Measurements from ENCODE around the gene TRPM1.

TRPM1 gene

GRCh38 chr15:31102039-31102321, 455 bp upstream of the TRPM1 start:
- H3K4me3 ChIP-seq (ENCODE audit: low read depth, low read length), result no peak overlapping the region
- no peak for TF ChIP-seq CTCF (IDR thresholded peaks at IDR 0.05; ENCODE audit: low read depth, low read length)

- no peak overlapping the region for H3K4me3 ChIP-seq (ENCODE audit: low read depth, low read length)
- no peak for TF ChIP-seq CTCF (IDR thresholded peaks at IDR 0.05; ENCODE audit: low read depth, low read length)
Observed at GRCh38 chr15:31100738-31101137, 787 bp downstream of the TRPM1 start.

DNA sequence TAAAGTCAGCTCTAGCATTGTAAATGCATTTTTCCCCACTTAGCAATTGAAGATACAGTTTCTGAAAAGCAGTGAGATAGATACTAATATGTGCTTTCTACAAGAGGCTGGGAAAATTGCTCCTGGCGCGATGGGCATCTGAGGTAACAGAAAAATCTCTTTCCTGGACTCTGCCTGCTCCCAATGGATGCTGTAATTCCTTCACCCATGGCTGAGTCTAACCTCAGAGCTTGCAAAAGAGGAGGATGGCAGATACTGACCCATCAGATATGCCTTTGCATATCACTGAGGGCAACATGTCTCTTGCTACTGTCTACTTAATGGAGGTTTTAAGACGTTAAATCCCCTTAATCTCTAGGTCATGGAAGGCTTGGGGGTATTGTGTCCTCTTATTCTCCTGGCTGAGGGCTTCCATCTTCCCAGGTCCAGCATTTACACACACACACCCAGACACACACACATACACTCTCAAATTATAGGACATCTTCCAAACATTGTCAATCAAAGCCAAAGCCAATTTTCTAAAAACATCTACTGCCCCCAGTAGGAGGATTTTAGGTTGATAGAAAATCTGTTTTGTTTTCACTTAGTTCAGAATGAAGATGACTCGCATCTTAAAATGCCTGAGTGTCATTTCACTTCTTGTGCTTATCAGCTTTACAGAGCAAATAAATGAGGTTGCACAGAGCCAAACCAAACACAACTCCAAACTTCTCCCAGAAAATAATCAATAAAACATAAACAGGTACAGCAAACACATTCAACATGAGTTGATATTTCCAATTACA, 2.4 kb downstream of the TRPM1 start:
- no peak overlapping the region for H3K4me3 ChIP-seq (ENCODE audit: low read depth, low read length)
- no peak for TF ChIP-seq CTCF (IDR thresholded peaks at IDR 0.05; ENCODE audit: low read depth, low read length)

DNA sequence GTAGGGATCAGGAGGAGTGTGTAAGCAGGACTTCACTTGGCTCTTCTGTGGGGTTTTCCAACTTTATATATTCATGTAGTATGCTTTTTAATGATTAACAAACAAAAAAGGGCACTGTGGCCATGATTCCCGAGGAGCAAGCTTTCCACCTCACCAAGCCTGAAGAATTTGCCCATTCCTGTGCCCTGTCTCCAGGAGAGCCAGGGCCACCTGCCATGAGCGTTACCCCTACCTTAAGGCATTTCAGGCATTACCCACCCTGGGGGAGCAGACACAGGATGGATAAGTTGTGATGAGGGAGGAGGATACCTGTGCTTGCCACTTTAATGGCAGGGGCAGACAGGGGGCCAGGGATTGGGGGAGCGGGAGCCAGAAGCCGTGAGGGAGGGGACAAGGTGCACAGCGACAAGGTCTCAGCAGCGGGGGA, 3.0 kb downstream of the TRPM1 start:
- no peak overlapping the region for H3K4me3 ChIP-seq (ENCODE audit: low read depth, low read length)
- TF ChIP-seq CTCF (IDR thresholded peaks at IDR 0.05; ENCODE audit: low read depth, low read length), result no peak

GRCh38 chr15:31096563-31096962, 5.0 kb downstream of the TRPM1 start:
- TF ChIP-seq CTCF (IDR thresholded peaks at IDR 0.05; ENCODE audit: low read depth, low read length), result no peak
- no peak overlapping the region for H3K4me3 ChIP-seq (ENCODE audit: low read depth, low read length)

GRCh38 chr15:31091481-31091880, 10.0 kb downstream of the TRPM1 start:
- no peak for TF ChIP-seq CTCF (IDR thresholded peaks at IDR 0.05; ENCODE audit: low read depth, low read length)

DNA sequence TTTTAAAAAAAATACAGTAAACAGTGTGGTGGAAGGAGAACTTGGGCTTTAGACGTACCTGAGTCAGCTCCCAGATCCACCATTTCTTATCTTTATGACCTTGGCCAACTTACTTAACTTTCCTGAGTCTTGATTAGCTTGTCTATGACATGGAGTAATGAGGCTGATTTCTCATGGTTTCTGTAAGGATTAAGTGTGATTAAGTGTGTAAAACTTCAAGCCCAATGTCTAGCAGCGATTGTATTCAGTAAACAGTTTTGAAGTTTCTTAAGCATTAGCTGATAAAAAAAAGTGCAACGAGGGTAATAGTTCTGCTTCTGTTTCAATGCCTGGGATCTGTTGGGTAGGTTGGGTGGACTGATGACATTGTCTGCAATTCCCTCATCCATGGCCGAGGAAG, 10.8 kb downstream of the TRPM1 start:
- no peak overlapping the region for H3K4me3 ChIP-seq (ENCODE audit: low read depth, low read length)
- no peak for TF ChIP-seq CTCF (IDR thresholded peaks at IDR 0.05; ENCODE audit: low read depth, low read length)

More at GRCh38 chr15:31091481-31091880, 10.0 kb downstream of the TRPM1 start:
- H3K4me3 ChIP-seq (ENCODE audit: low read depth, low read length), result no peak overlapping the region

All from WI38 (cell line).